Measurements from ENCODE around the gene CXCL12. TPM values are rescaled to one million over a fixed set of nuclear protein-coding genes. Genes with fewer than 3 reads are reported as not detected.

CXCL12 gene
- total RNA-seq, result not detected

- CTCF ChIA-PET, result interaction anchor here (2.3 to 2.5 kb wide), 2 partner anchors 695 to 712 kb away, joined by 8 to 9 read pairs; no protein-coding TSS in a partner anchor
- POLR2A ChIA-PET, result no interaction called here
Observed at GRCh38 chr10:44385026-44385695, at the start of gene CXCL12. TSS of gene CXCL12 (minus strand) at chr10:44385097. CDS start at chr10:44385005, 92 bp downstream.

DNA sequence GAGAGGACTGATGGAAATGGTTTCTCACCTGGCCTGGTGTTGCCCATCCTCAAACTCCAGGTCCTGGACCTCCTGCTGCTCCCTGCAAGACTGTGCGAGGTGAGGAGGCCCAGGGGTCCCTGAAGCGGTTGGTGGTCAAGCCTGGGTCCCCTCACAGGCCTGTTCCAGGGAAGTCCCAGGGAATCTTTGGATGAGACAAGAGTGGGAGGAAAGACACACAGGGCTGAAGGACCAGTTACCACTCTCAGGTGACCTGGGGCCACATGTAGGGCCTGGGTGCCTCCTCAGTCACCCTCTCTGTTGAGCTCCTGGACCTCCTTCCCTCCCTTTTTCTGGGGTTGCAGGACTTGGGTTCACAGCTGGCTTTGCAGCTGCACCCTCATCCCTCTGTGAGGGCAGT lies 42.6 kb upstream of the CXCL12 start:
- ChIA-PET CTCF (no interaction called here), POLR2A (no interaction called here)

DNA sequence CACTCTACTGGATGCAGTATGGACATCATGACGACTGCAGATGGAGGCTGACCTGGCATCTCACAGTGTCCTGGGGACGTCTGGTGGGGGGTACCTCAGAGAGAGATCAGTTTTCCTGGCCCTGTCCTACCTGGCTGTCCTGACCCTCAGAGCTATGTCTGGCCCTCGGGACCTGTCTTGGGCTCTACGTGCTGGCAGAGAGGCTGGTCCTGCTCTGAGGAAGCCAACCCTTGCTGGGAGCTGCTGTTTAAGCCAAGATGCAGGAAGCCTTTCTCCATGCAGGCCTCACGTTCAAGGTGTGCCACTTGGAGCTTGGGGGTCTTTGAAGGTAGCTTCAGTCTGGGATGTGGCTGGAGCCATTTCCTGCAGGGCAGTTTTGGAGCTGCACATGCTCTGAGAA lies 42.1 kb upstream of the CXCL12 start:
- ChIA-PET CTCF (no interaction called here), POLR2A (no interaction called here)

DNA sequence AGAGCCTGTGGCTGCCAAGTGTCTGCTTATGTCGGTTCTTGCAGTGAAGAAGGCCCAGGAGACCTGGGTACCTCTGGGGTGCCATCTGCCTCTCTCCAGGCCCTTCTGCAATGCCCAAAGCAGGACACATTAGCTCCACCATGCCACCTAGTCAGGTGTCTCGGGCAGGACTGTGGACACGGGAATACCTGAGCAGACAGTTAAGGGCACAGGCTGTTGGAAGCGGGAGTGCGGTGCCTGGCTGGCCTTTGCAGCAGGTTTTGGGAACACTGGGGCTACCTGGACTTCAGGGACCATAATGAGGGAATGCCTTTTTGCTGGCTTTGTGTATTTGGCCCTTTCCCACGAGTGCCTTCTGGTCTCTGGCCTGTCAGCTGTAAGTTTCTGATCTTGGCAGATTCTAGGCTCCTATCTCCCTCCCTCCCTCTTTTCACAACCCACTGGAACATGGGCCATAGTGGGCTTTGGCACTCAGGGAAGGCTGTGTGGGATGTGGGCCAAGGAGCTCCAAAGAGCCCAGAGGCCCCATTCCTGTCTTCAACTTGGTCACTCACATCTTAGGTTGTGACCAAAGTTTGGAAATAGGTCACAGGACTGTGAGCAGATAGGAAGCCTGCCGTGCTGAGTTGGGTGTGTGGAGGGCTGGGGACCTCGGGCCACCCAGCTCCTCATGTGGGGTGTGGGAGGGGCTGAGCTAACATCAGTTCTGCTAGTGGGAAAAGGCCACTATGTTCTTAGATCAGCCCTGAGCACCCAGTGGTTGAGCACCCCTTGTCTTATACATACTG lies 41.5 kb upstream of the CXCL12 start:
- CTCF ChIA-PET, result no interaction called here
- POLR2A ChIA-PET, result no interaction called here

DNA sequence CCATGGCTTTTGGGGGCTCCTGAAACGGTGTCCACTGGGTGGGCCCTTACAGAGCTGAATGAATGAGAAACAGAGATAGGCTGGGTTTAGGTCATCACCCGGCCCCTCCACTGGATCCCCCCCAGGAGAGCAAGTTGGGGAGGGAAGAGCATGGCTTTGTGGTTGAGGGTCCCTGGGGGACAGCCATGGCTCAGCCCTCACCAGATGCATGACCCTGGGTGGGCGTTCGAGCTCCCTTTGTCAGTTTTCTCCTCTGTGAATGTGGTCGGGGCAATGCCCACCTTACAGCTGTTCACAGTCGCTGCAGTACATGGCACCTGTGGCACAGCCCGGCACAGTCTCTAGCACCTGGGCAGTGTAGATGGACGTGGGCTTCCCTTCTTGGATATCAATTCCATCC lies 40.6 kb upstream of the CXCL12 start:
- ChIA-PET CTCF (no interaction called here), POLR2A (no interaction called here)

GRCh38 chr10:44424957-44425356 lies 40.1 kb upstream of the CXCL12 start:
- ChIA-PET CTCF (no interaction called here), POLR2A (no interaction called here)

DNA sequence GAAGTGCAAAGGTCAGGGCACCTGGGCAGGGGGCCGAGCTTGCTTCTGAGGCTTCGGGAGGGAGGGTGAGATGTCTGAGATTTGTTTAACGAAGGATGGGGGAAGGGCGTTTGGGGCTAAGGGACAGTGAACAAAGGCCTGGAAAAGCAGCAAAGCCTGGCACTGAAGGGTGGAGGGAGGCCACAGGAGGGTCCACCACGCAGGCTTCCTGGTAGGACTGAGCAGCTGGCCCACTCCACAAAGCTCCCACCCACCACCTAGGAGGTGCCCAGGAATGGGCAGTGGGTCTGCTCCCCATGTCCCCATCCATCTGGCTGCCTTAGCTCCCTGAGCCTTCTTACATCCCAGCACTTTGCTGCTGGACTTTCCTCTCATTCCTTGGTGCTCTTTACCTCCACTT lies 39.4 kb upstream of the CXCL12 start:
- POLR2A ChIA-PET, result no interaction called here
- CTCF ChIA-PET, result no interaction called here

DNA sequence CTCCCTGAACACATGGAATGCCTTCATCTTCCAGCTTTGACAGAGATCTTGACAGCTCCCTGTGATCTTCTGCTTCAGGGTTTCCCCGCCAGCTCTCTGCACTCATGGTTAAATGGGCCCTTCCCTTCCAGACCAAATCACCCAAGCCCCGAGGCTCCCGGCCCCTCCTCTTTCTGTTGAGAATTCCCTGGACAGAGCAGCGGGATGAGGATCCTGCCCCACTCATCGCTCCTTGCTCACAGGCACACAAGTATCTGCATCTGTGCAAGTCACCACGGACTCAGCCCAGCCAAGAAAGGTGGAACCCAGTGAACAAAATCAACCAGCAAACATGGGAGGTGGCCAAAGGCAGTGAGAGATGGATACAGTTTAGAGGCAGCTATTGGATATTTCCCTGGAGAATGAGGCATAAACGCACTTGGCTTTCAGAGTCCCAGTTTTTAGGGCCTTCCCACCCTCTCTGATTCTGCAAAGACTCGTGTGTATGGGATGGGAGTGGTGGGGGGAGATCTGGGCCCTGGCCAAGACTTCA lies 37.7 kb upstream of the CXCL12 start:
- ChIA-PET CTCF (no interaction called here), POLR2A (no interaction called here)

DNA sequence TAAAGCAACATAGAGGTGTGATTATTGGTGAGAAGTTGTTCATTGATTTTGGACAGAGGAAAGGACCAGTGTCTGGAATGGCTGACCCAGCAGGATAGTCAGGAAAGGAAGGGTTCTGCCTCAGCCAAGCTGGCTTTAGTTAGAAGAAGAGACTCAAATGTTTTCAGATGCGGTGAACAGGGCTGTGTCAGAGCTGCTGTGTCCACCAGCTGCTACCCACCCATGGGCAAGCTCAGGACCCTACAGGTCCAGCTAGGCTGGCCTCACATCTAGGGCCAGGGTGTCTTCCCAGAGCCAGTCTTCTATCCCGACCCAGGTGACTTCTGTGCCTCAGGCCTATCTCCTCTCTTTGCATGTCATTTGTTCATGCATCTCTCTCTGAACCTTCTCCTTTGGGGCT lies 37.3 kb upstream of the CXCL12 start:
- ChIA-PET CTCF (no interaction called here), POLR2A (no interaction called here)

- ChIA-PET POLR2A (no interaction called here), CTCF (no interaction called here)
Observed at GRCh38 chr10:44419790-44420549, 35.1 kb upstream of the CXCL12 start.

- POLR2A ChIA-PET, result no interaction called here
- CTCF ChIA-PET, result no interaction called here
Observed at GRCh38 chr10:44418637-44419036, 33.7 kb upstream of the CXCL12 start.

DNA sequence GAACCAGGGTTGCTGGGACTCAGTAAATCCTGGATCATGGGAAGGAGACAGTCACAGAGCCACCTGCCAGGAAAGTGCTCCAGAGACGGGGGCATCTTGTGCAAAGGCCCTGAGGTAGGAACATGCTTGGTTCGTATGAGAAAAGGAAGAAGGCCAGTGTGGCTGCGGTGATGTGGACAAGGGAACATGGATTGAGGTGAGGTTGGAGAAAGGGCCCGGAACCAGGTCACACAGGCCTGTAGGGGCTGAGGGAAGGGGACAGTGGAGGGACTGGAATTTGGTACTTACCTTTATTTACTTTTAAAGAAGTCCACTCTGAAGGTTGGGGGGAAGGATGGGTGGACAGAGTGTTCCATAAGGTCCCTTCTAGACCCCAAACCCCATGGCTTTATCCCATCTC lies 32.9 kb upstream of the CXCL12 start:
- ChIA-PET POLR2A (no interaction called here), CTCF (no interaction called here)

- ChIA-PET CTCF (no interaction called here), POLR2A (no interaction called here)
Observed at GRCh38 chr10:44416936-44417335, 32.0 kb upstream of the CXCL12 start.

- ChIA-PET CTCF (interaction anchor here (0.6 kb wide), 1 partner anchor 922 kb away, joined by 3 read pairs; no protein-coding TSS in a partner anchor), POLR2A (no interaction called here)
Observed at GRCh38 chr10:44416021-44416771, 31.3 kb upstream of the CXCL12 start.

- ChIA-PET POLR2A (no interaction called here), CTCF (no interaction called here)
Observed at GRCh38 chr10:44415121-44415520, 30.2 kb upstream of the CXCL12 start.

GRCh38 chr10:44413416-44413815 lies 28.5 kb upstream of the CXCL12 start:
- ChIA-PET CTCF (no interaction called here), POLR2A (no interaction called here)

DNA sequence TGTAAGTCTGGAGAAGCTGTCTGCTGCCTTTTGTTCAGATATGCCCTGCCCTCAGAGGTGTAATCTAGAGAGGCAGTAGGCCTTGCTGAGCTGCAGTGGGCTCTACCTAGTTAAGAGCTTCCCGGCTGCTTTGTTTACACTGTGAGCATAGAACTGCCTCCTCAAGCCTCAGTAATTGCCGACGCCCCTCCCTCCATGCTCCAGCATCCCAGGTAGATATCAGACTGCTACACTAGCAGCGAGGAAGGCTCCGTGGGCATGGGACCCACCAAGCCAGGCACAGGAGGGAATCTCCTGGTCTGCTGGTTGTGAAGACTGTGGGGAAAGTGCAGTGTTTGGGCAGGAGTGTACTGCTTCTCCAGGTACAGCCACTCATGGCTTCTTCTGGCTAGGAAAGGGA lies 26.4 kb upstream of the CXCL12 start:
- POLR2A ChIA-PET, result no interaction called here

GRCh38 chr10:44404741-44405437 lies 20.0 kb upstream of the CXCL12 start:
- ChIA-PET POLR2A (no interaction called here), CTCF (no interaction called here)

More for the DNA sequence above, 26.4 kb upstream of the CXCL12 start:
- CTCF ChIA-PET, result no interaction called here

GRCh38 chr10:44402465-44403195 lies 17.7 kb upstream of the CXCL12 start:
- ChIA-PET CTCF (no interaction called here), POLR2A (no interaction called here)

Data from activated CD8-positive, alpha-beta memory T cell treated with anti-CD3 and anti-CD28 coated beads for 36 hours (primary cell).